HCT116 (cell line): ENCODE results near the gene PEAK3. TPM values are rescaled to one million over a fixed set of nuclear protein-coding genes. Genes with fewer than 3 reads are reported as not detected.

Experiments used
- ATAC-seq: fragments of 200-7000 bp; cut with Tn5 transposase; 2 replicates; pipeline ENCODE4 v1.9.1; 2020; ENCODE audit warnings: mild to moderate bottlenecking, moderate library complexity
- BruUV-seq: library from RNA; stranded (reverse); fragments of 400-500 nt; replicated peaks from 2 replicates; lab custom pipeline; 2021; lab: Mats Ljungman, UMichigan
- CTCF ChIA-PET: fragments of 300-600 bp; sonication (Branson Sonifier 250); formaldehyde crosslinking; loops from one replicate; lab custom pipeline; 2021; ENCODE audit warnings: antibody characterized with exemption; lab: Charles Lee
- POLR2A ChIA-PET: fragments of 300-600, 350-600 bp; sonication (Branson Sonifier 250); formaldehyde crosslinking; loops from one replicate; lab custom pipeline; 2021; ENCODE audit warnings: antibody characterized with exemption; lab: Charles Lee
- RAD21 ChIA-PET, 2 experiments: fragments of 300-600 bp; sonication (Branson Sonifier 250); formaldehyde crosslinking; loops; one replicate each; lab custom pipeline; 2023; ENCODE audit warnings: low total read pairs in 2 of 2; ENCODE audit not compliant: uncharacterized antibody in 2 of 2, unreplicated experiment in 2 of 2, low non-redundant PET in 1 of 2; lab: Charles Lee
- DNase-seq: peaks from one replicate; pipeline ENCODE4 v3.0.0-alpha.2; 2010; ENCODE audit warnings: low read depth, low spot score
- H2AFZ ChIP-seq: fragments of 200-600 bp; shearing (Covaris generic), sonication (generic); 2 replicates; pipeline ENCODE4 v1.6.1; 2017; ENCODE audit warnings: low read depth, mixed run types, mixed read lengths, antibody characterized with exemption, low read length; ENCODE audit not compliant: poor library complexity, severe bottlenecking
- H3K27ac ChIP-seq: 2 replicates; pipeline ENCODE4 v1.5.1; 2012; ENCODE audit warnings: low read depth, low read length
- H3K27me3 ChIP-seq: fragments of 200-600 bp; sonication (generic); 2 replicates; pipeline ENCODE4 v1.6.1; 2016; ENCODE audit warnings: mixed run types, low read length, mixed read lengths; ENCODE audit not compliant: insufficient read depth
- H3K36me3 ChIP-seq, 2 experiments: fragments of 200-500 bp in 1 of 2; fragments of 200-600 bp in 1 of 2; sonication (Bioruptor generic) in 1 of 2; sonication (generic) in 1 of 2; 2 replicates each; pipeline versions ENCODE4 v1.5.1 to v1.6.1; 2014 to 2016; ENCODE audit warnings: low read length in 2 of 2, inconsistent platforms in 1 of 2, mixed read lengths in 1 of 2, mixed run types in 1 of 2; ENCODE audit not compliant: insufficient read depth in 2 of 2, control insufficient read depth in 1 of 2
- H3K4me1 ChIP-seq, 2 experiments: fragments of 200-600 bp in 1 of 2; sonication (generic) in 1 of 2; 2 replicates each; pipeline versions ENCODE4 v1.5.1 to v1.6.1; 2012 to 2017; ENCODE audit warnings: low read length in 2 of 2, inconsistent platforms in 1 of 2, mild to moderate bottlenecking in 1 of 2, mixed read lengths in 1 of 2, mixed run types in 1 of 2, moderate library complexity in 1 of 2; ENCODE audit not compliant: insufficient read depth in 2 of 2, control insufficient read depth in 1 of 2
- H3K4me2 ChIP-seq: fragments of 200-600 bp; sonication (generic); 2 replicates; pipeline ENCODE4 v1.6.1; 2017; ENCODE audit warnings: mixed run types, low read length, mixed read lengths
- H3K4me3 ChIP-seq, 2 experiments: fragments of 200-600 bp in 1 of 2; sonication (generic) in 1 of 2; replicated peaks in 1 of 2; 2 replicates each; pipeline ENCODE4 v1.5.1; 2011 to 2016; ENCODE audit warnings: low read length in 2 of 2, control low read depth in 1 of 2, low read depth in 1 of 2, mild to moderate bottlenecking in 1 of 2, mixed read lengths in 1 of 2, mixed run types in 1 of 2
- H3K79me2 ChIP-seq: fragments of 200-600 bp; sonication (generic); 2 replicates; pipeline ENCODE4 v1.6.1; 2017; ENCODE audit warnings: mild to moderate bottlenecking, mixed run types, low read length, moderate library complexity, mixed read lengths; ENCODE audit not compliant: insufficient read depth
- H3K9ac ChIP-seq: fragments of 200-600 bp; sonication (generic); 2 replicates; pipeline ENCODE4 v1.6.1; 2016; ENCODE audit warnings: low read length, mixed read lengths
- H3K9me2 ChIP-seq: fragments of 200-600 bp; sonication (generic), shearing (Covaris generic); 2 replicates; pipeline ENCODE4 v1.6.1; 2017; ENCODE audit warnings: mixed run types, mild to moderate bottlenecking, moderate library complexity; ENCODE audit not compliant: insufficient read depth
- H3K9me3 ChIP-seq, 2 experiments: fragments of 200-500 bp in 1 of 2; fragments of 200-600 bp in 1 of 2; sonication (Bioruptor generic) in 1 of 2; sonication (generic) in 1 of 2; 2 replicates each; pipeline ENCODE4 v1.6.1; 2014 to 2017; ENCODE audit warnings: low read length in 2 of 2, mixed read lengths in 2 of 2, inconsistent platforms in 1 of 2, low read depth in 1 of 2, mild to moderate bottlenecking in 1 of 2, mixed run types in 1 of 2, moderate library complexity in 1 of 2; ENCODE audit not compliant: control insufficient read depth in 1 of 2, insufficient read depth in 1 of 2
- H4K20me1 ChIP-seq: fragments of 200-600 bp; sonication (generic), shearing (Covaris generic); 2 replicates; pipeline ENCODE4 v1.6.1; 2017; ENCODE audit warnings: mixed run types, mild to moderate bottlenecking, moderate library complexity; ENCODE audit not compliant: insufficient read depth
- CBX3 ChIP-seq: IDR thresholded peaks from 2 replicates; pipeline ENCODE4 v1.6.1; 2012; ENCODE audit warnings: low read depth
- CTCF ChIP-seq, 3 experiments: fragments of 200-600 bp in 1 of 3; sonication (generic) in 1 of 3; IDR thresholded peaks in 2 of 3; conservative IDR thresholded peaks in 1 of 3; 2 replicates each; pipeline ENCODE4 v1.5.1; 2012 to 2017; ENCODE audit warnings: low read depth in 2 of 3, low read length in 2 of 3, antibody characterized with exemption in 1 of 3, borderline replicate concordance in 1 of 3, control low read depth in 1 of 3, mild to moderate bottlenecking in 1 of 3, mixed read lengths in 1 of 3, mixed run types in 1 of 3, moderate library complexity in 1 of 3; ENCODE audit not compliant: insufficient read depth in 1 of 3
- EGR1 ChIP-seq: IDR thresholded peaks from 2 replicates; pipeline ENCODE4 v1.6.1; 2012; ENCODE audit warnings: low read depth
- EZH2 ChIP-seq: fragments of 200-600 bp; sonication (generic); IDR thresholded peaks from 2 replicates; pipeline ENCODE4 v1.6.1; 2017; ENCODE audit warnings: antibody characterized with exemption, mixed run types
- EZH2phosphoT487 ChIP-seq: fragments of 200-600 bp; IDR thresholded peaks from 2 replicates; pipeline ENCODE4 v1.6.1; 2018; ENCODE audit warnings: antibody characterized with exemption, borderline replicate concordance
- FOSL1 ChIP-seq: IDR thresholded peaks from 2 replicates; pipeline ENCODE4 v1.6.1; 2012; ENCODE audit warnings: low read depth
- MAX ChIP-seq: IDR thresholded peaks from 2 replicates; pipeline ENCODE4 v1.6.1; 2012
- POLR2A ChIP-seq: IDR thresholded peaks from 2 replicates; pipeline ENCODE4 v1.7.0; 2011; ENCODE audit warnings: borderline replicate concordance; ENCODE audit not compliant: insufficient read depth, insufficient read length; ENCODE audit errors: extremely low read depth
- RAD21 ChIP-seq: IDR thresholded peaks from 2 replicates; pipeline ENCODE4 v1.6.1; 2012; ENCODE audit warnings: low read depth, mild to moderate bottlenecking
- REST ChIP-seq: IDR thresholded peaks from 2 replicates; pipeline ENCODE4 v1.6.1; 2012; ENCODE audit warnings: low read depth
- SP1 ChIP-seq: IDR thresholded peaks from 2 replicates; pipeline ENCODE4 v1.6.1; 2012; ENCODE audit warnings: low read depth
- ZBTB33 ChIP-seq: IDR thresholded peaks from 2 replicates; pipeline ENCODE4 v1.6.1; 2011; ENCODE audit warnings: mild to moderate bottlenecking, low read length, moderate library complexity; ENCODE audit not compliant: insufficient replicate concordance; ENCODE audit errors: extremely low read depth
- ZFX ChIP-seq: fragments of 450-650 bp; IDR thresholded peaks from 2 replicates; pipeline ENCODE4 v1.6.1; 2017
- intact Hi-C: fragments of 100-400 bp; cut with micrococcal nuclease; formaldehyde crosslinking; loops from 2 replicates; pipeline ENCODE4 v1.10.0; 2022
- total RNA-seq: library from RNA; stranded (reverse); gene quantifications from one replicate; pipeline ENCODE4 v1.2.1, GENCODE V29; 2021; ENCODE audit not compliant: unreplicated experiment

The PEAK3 gene
- total RNA-seq, 1 experiment from 2014 or later, result not detected

GRCh38 chr19:2259336-2259735 is 22.6 kb downstream of the PEAK3 start:
- Histone ChIP-seq H3K27me3 (no peaks in the 10 kb centered on the region), H3K9me3 (no peaks in the 10 kb centered on the region), H3K4me3 (no peak overlapping the region), H2AFZ (no peak overlapping the region), H3K27ac (no peak overlapping the region), H3K36me3 (no peaks in the 10 kb centered on the region), H3K4me2 (no peak overlapping the region), H3K9ac (no peak overlapping the region), H3K79me2 (no peaks in the 10 kb centered on the region), H3K4me1 (peaks cover 6% of the 10 kb centered on the region in 2 experiments; a peak in 3 of 4 replicates), H4K20me1 (no peaks in the 10 kb centered on the region), H3K9me2 (no peaks in the 10 kb centered on the region)
- ATAC-seq, result no peak
- intact Hi-C loops, result loop anchor here (2.0 kb wide), 1 partner anchor 15 kb away; no protein-coding TSS in a partner anchor
- TF ChIP-seq ZFX (no peak), ZBTB33 (no peak), EZH2phosphoT487 (no peak), EGR1 (no peak), CTCF (IDR thresholded peaks at IDR 0.05 in 2 of 3, conservative IDR thresholded peaks at IDR 0.05 in 1 of 3; ENCODE audit: borderline replicate concordance in 1 of 3, insufficient read depth in 1 of 3, low read depth in 2 of 3, low read length in 2 of 3) (no peak), MAX (no peak), REST (no peak), CBX3 (no peak), POLR2A (no peak), FOSL1 (no peak), SP1 (no peak), EZH2 (no peak), RAD21 (no peak)
- POLR2A ChIA-PET, result no interaction called here
- no TSS peak for BruUV-seq
- RAD21 ChIA-PET, result no interaction called here
- DNase-seq, result no peak
- CTCF ChIA-PET, result interaction anchor here (0.7 kb wide), 1 partner anchor 14 kb away, joined by 3 read pairs; no protein-coding TSS in a partner anchor
